Mucosa of descending colon (tissue), 3 donors: ENCODE data around the gene POLE4. TPM values are rescaled to one million over a fixed set of nuclear protein-coding genes. Genes with fewer than 3 reads are reported as not detected.
A peak's percentile ranks its signal among the peaks of the same experiment; 100 is the strongest.

Experiments
- ATAC-seq: fragments of 200-7000 bp; cut with Tn5 transposase; one replicate; pipeline ENCODE4 v1.9.1; 2020; ENCODE audit warnings: mild to moderate bottlenecking, moderate library complexity
- DNase-seq, 3 donors: peaks; one replicate each; pipeline ENCODE4 v3.0.0-alpha.2; 2020
- H3K36me3 ChIP-seq: fragments of 200-600 bp; one replicate; pipeline ENCODE4 v1.8.0; 2021; ENCODE audit warnings: low read depth, mild to moderate bottlenecking
- H3K4me1 ChIP-seq: fragments of 200-600 bp; one replicate; pipeline ENCODE4 v1.8.0; 2021; ENCODE audit warnings: low read depth, mild to moderate bottlenecking
- H3K4me3 ChIP-seq: fragments of 200-600 bp; one replicate; pipeline ENCODE4 v1.8.0; 2021; ENCODE audit warnings: mild to moderate bottlenecking
- H3K9me3 ChIP-seq: fragments of 200-600 bp; one replicate; pipeline ENCODE4 v1.8.0; 2021; ENCODE audit warnings: mild to moderate bottlenecking
- intact Hi-C, 2 donors: fragments of 100-400 bp; cut with DNase I in 1 of 2; cut with micrococcal nuclease in 1 of 2; formaldehyde crosslinking; loops; one replicate each; pipeline versions ENCODE4 v1.11.0 to v1.11.1; 2022; cut with DNase I, micrococcal nuclease
- total RNA-seq, 3 donors: library from RNA; stranded (reverse); fragmentation: NEBNext Ultra II Directional in 2 of 3; extraction: Animal tissue kit (Norgen Biotek cat#: 25700) in 2 of 3; gene quantifications; one replicate each; pipeline versions ENCODE4 v1.2.1 to v1.2.4, GENCODE V29; 2021 to 2023
- TF ChIP-seq, protein P1 (sequence below): fragments of 200-600 bp; IDR thresholded peaks from one replicate; pipeline ENCODE4 v1.8.0; 2022; ENCODE audit warnings: antibody characterized with exemption, mild to moderate bottlenecking
- donor health status: DM: no; HTN: no; CAD: no; lungs with moderate emphysema.
- donor health status: DM: no; HTN: no; CAD: no.
- donor health status: DM: no; HTN: yes; CAD: no.

POLE4 gene
- total RNA-seq, 3 donors from 2014 or later = 48.5 to 72.9 (median 70.5) TPM

DNA sequence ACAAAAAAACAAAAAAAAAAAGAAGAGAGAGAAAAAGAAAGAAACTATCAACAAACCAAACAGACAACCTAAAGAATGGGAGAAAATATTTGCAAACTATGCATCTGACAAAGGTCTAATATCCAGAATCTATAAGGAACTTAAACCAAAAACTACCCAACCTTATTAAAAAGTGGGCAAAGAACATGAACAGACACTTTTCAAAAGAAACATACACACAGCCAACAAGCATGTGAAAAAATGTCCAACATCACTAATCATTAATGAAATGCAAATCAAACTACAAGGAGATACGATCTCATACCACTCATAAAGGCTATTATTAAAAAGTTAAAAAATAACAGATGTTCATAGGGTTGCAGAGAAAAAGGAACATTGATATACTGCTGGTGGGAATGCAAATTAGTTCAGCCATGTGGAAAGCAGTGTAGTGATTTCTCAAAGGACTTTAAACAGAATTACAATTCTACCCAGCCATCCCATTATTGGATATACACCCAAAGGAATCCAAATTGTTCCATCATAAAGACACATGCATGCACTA is 7.2 kb upstream of the POLE4 start:
- intact Hi-C loops = no loop called here
- ATAC-seq = no peak
- Histone ChIP-seq H3K9me3 (no peaks in the 10 kb centered on the region), H3K36me3 (no peaks in the 10 kb centered on the region), H3K4me3 (no peak overlapping the region), H3K4me1 (no peaks in the 10 kb centered on the region)
- no peak for DNase-seq
- TF ChIP-seq, protein P1, sequence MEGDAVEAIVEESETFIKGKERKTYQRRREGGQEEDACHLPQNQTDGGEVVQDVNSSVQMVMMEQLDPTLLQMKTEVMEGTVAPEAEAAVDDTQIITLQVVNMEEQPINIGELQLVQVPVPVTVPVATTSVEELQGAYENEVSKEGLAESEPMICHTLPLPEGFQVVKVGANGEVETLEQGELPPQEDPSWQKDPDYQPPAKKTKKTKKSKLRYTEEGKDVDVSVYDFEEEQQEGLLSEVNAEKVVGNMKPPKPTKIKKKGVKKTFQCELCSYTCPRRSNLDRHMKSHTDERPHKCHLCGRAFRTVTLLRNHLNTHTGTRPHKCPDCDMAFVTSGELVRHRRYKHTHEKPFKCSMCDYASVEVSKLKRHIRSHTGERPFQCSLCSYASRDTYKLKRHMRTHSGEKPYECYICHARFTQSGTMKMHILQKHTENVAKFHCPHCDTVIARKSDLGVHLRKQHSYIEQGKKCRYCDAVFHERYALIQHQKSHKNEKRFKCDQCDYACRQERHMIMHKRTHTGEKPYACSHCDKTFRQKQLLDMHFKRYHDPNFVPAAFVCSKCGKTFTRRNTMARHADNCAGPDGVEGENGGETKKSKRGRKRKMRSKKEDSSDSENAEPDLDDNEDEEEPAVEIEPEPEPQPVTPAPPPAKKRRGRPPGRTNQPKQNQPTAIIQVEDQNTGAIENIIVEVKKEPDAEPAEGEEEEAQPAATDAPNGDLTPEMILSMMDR = no peak

DNA sequence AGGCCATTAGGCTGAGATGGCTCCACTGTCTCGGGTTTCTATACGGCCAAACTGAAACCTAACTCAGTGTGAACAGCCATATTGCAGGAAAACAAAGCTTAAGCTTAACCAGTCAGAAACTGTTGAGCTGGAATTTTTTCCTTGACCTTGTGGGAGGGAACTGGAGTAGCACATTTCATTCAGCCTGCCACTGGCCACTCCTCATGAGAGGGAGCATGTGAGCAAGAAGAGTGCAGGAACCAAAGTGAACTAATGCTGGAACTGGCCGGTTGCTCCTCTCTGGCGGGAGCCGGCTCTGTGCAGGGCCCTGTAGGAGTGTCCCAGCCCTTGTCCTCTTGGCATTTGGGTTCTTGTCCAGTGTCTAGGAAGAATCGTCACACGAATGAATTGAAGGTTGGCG is 5.9 kb upstream of the POLE4 start:
- no peaks in the 10 kb centered on the region for H3K36me3 ChIP-seq
- no peaks in the 10 kb centered on the region for H3K9me3 ChIP-seq
- intact Hi-C loops = no loop called here
- TF ChIP-seq, protein P1 = no peak
- H3K4me3 ChIP-seq = no peak overlapping the region
- DNase-seq (no peak), ATAC-seq (no peak)
- H3K4me1 ChIP-seq = peaks cover under 1% of the 10 kb centered on the region

DNA sequence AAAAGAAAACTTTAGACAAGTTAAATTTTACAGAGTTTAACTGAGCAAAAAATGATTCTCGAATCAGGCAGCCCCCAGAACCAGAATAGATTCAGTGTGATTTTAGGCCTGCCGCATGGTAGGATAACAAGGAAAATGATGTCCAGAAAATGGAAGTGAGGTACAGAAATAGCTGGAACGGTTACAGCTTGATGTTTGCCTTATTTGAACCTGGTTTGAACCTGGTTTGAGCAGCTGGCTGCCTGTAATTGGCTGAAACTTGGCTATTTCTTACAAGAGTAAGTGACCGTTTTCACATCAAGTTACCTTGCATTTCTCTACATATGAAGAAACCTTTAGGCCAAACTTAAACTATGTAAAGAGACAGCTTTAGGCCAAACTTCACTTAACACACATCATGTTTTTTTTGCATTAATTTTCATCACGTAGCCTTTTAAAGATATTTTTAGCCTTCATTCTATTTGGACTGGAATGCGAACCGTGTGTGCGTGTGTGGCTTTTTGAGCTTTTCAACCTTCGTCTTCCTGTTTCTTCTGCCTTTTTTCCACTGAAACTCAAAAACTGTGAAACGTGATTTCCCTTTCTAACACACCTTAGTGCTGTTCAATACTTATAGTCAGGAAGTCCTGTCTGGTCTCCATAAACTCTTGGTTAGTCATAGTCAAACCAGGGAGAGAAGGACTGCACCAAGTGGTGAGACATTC is 4.5 kb upstream of the POLE4 start:
- Histone ChIP-seq H3K9me3 (no peaks in the 10 kb centered on the region), H3K36me3 (no peaks in the 10 kb centered on the region), H3K4me3 (no peak overlapping the region), H3K4me1 (peaks cover 7% of the 10 kb centered on the region)
- ATAC-seq (no peak), DNase-seq (no peak)
- intact Hi-C loops = no loop called here
- TF ChIP-seq, protein P1 = no peak

DNA sequence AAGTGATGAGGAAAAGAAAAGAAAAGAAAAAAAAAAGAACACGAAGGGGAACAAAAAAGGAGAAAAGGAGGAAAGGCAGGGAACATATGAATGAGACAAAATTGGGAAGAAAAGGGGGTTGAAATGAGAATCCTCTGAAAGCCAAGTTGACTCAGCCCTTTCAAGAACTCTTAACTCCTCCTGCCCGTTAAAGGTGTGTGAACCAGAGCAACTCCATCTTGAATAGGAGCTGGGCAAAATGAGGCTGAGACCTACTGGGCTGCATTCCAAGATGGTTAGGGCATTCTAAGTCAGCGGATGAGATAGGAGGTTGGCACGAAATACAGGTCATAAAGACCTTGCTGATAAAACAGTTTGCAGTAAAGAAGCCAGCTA is 4.0 kb upstream of the POLE4 start:
- H3K9me3 ChIP-seq = no peaks in the 10 kb centered on the region
- TF ChIP-seq, protein P1 = no peak
- intact Hi-C loops = no loop called here
- H3K36me3 ChIP-seq = no peaks in the 10 kb centered on the region
- DNase-seq (no peak), ATAC-seq (no peak)
- H3K4me1 ChIP-seq = peaks cover 10% of the 10 kb centered on the region
- no peak overlapping the region for H3K4me3 ChIP-seq

DNA sequence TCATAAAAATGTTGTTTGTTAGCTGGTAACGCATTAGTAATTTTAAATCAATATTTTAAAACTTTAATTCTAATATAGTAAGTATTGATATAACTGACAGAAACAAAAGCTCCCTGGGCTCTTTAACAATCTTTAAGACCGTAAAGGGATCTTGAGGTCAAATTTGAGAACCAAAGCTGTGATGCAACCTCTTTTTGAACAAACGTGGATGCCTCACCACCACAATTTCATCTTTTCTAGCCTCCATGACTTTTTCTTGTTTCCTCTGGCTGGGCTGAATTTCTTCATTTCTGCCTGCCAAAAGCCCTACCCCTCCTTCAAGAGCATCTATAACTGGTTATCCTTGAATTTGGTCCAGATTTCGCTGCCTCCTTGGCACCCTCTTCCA is 563 bp upstream of the POLE4 start:
- intact Hi-C loops = no loop called here
- no peak for ATAC-seq
- TF ChIP-seq, protein P1 = no peak
- Histone ChIP-seq H3K36me3 (no peaks in the 10 kb centered on the region), H3K4me1 (peaks cover 10% of the 10 kb centered on the region), H3K4me3 (peak overlapping the region; percentile 28), H3K9me3 (no peaks in the 10 kb centered on the region)
- no peak for DNase-seq
